ENCODE data around the gene UBE2V1.

Gene UBE2V1

DNA sequence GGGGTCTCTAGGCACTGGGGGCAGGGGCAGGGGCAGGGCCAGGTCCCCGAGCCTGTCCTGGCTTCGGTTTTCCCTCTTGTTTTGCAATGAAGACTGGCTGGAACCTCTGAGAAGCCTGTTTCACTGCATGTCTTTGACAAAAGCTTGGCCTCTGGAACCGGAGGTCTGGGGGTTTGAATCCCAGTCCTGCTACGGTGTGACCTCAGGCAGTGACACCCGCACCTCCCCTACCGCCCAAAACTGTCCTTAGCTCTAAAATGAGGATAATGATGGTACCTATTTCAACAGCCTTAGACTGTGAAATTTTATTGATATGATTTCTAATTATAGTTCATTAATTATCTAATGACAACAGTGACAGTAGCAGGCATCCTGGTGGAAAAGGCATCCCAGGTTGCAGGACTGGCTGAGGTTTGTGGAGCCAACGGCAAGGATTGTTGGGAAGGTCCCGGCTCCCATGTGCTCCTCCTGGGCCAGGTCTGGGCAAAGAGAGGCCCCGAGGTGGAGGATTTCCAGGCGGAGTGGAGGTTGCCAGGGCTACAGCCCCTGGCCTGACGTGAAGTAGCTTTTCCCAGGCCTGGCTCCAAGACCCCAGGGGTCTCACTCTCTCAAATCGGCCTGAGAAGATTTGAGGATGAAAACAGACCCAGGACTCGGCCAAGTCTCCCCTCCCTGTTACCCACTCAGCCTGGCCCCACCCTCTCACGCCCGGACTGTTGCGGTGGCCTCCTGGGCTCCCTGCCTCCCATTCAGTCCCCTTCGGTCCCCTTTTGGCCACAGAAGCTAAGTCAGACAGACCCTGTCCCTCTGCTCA lies 72.3 kb downstream of the UBE2V1 start:
- no peak for DNase-seq

DNA sequence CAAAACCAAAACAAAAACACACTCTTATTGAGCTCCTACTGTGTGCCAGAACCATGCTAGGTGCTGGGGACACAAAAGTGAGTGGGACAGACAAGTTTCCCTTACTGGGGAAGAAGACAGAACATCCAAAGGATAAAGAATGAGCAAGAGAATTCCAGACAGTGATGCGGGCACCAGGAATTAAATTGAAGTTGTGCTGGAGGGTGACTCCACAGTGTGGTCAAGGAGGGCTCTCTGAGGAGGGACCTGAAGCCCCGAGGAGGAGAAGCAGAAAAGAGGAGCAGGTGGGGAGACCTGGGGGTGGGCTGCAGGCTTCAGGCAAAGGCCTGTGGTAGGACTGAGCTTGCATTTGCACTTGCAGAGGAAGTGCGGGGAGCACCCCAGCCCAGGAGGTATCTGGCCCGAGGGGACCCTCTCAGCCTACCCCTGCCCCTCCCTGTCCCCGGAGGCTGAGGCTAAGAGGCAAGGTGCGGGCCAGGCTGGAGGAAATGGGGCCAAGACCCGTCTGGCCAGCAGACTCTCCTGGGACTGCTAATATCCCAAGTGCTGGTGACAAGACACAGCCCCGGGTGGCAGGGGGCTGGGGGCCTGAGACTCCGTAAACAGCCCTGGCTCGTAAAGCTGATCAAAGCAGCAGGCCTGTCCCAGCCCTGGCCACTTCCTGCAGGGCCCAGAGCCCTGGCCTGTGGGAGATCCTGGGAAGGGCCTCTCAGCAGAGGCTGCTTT lies 73.1 kb downstream of the UBE2V1 start:
- DNase-seq: no peak

DNA sequence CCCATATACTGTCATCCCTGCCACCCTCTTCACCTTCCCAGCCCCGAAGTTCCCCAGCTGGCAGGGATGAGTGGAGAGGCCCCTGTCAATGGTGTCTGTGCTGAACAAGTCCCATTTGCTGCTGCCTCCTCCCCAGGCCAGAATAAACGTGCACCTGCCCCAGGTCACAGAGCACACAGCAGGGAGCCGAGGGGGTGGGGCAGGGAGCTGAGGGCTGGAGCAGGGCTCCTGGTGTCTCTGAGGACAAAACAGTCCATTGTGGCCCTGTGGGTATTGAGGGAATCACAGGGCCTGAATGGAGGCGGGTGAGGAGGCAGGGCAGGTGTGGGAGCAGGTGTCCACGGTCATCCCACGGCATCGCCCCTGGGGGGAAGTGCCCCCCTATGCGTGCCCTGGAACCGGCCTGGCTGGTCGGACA lies 74.4 kb downstream of the UBE2V1 start:
- DNase-seq: no peak

DNA sequence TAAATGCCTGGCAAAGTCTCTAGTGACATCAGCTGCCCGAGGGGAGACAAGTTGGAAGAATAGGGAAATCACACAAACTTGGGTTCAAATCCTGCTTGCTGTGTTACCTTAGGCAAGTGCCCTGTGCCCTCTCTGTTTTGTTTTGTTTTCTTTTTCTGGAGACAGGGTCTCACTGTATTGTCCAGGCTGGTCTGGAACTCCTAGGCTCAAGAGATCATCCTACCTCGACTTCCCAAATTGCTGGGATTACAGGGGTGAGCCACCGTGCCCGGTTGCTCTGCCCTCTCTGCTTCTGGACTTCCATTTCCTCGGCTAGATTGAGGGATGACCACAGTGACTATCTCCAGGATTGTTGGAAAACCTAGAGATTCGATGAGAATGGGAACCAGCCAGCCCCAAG lies 74.8 kb downstream of the UBE2V1 start:
- no peak for DNase-seq

DNA sequence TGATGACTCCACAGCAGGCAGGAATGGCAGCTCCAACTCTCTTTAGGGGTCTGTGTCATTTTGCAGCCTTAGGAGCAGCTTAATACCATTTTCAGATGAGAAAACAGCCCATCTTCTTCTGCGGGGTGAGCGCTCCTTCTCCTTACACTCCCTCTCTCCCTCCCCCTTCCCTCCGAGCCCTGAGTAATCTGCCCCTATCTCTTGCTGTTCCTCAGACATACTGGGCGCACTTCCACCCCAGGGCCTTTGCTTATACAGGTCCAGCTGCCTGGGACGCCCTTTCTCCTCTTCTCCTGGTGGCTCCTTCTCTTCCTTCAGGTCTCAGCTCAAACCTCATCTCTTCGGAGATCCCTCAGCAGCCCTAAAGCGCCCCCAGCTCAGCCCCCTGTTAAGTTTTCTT lies 75.4 kb downstream of the UBE2V1 start:
- no peak for DNase-seq

DNA sequence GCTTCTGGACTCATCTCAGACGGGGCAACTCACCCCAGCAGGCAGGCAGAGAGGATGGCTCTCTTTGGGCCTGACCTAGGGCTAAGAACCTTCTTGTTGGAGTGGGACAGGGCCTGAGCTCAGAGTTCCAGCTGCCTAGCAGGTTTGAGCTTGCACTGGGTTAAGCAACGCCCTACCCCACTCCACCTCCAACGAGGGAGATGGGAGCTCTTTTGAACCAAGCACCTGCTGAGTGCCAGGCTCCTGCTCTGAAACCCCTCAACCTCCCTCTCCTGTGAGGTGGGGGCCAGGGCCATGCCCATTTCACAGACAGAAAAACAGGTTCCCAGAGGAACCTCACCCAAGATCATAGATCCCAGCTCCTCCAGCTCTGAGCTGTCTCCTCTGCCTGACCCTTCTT lies 75.8 kb downstream of the UBE2V1 start:
- DNase-seq: no peak

DNA sequence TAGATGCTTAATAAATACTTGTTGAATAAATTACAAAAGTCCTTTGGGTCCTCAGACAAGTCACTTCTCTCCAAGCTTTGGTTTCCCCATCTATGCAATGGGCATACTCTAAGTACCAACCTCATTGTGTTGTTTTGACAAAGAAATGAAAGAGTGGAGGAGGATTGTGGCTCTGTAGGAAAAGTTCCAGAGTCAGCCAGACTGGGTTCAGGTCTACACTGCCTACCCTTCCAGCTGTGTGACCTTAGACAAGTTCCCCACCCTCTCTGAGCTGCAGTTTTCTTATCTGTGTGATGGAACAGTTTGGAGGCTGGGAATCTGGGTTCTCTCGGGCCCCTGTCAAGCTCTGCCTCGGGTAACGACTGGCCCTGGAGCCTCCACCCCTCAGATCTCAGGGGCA lies 76.2 kb downstream of the UBE2V1 start:
- DNase-seq: no peak

DNA sequence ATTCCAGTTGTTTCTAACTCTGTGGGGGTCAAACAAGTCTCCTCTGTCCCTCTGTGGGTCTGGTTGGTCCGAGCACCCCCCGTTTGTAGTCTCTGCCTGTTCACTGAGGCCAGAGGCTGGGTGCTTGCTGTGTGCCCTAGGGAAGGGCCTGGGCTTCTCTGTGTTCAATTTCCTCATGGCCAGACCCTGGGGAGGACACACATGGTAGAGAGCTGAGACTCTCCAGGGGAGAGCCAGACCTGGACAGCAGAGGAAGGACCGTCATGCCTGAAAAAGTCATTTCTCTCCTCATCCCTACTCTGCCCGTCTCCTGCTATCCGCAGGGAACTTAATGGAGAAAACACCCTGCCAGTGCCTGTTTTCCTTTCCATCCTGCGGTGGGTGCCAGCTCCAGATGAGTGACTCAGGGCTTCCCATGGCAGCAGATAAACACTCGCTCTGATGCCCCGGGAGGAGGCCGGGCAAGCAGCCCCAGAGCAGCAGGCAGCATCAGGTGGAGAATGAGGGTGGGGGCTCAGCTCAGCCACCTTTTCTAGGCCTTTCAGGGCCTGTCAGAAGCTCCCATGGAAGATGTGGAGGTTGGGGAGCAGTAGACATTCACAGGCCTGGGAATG lies 78.3 kb downstream of the UBE2V1 start:
- DNase-seq: no peak

DNA sequence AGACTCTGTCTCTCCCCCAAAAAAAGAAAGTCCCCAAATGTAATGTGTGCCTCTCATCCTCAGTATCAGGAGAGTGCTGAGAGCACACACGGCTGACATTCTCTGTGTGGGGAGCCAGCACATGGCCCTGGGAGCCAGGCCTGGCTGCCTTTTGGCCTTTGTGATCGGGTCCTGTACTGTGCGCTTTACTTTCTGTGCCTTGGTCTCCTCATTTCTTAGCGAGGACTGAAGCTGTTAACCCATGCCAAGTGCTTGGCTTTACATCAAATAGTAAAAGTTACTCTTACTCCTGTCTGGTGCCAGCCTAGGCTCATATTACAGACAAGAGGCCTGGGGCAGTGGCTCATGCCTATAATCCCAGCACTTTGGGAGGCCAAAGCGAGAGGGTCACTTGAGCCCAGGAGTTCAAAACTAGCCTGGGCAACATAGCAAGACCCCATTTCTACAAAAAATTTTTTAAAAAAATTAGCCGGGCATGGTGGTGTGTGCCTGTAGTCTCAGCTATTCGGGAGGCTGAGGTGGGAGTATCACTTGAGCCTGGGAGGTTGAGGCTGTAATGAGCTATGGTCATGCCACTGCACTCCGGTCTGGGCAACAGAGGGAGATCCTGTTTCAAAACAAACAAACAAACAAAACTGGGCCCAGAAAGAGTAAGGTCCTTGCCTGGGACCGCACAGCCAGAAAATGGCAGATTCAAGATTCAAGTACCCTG lies 79.8 kb downstream of the UBE2V1 start:
- DNase-seq: no peak
